GM12892 (cell line): ENCODE results near the gene USP46.

Experiments
- POLR2A ChIP-seq: IDR thresholded peaks from 2 replicates; pipeline ENCODE4 v1.6.1; 2011; ENCODE audit warnings: low read depth, low read length, control low read depth
- POLR2AphosphoS5 ChIP-seq: IDR thresholded peaks from 2 replicates; pipeline ENCODE4 v1.6.1; 2011; ENCODE audit warnings: low read depth, low read length, control low read depth

- TF ChIP-seq POLR2A = no peak
- no peak for TF ChIP-seq POLR2AphosphoS5
Observed at GRCh38 chr4:52578951-52579350, 80.2 kb downstream of the USP46 start.
